NCI-H2081 treated with DMSO at 0.1 percent for 48 hours (cell line): Measurements from ENCODE around the gene HLF.

ENCODE experiments used
- DNase-seq: peaks from one replicate; lab custom pipeline; 2025; lab: John Stamatoyannopoulos, UW

Gene HLF

DNA sequence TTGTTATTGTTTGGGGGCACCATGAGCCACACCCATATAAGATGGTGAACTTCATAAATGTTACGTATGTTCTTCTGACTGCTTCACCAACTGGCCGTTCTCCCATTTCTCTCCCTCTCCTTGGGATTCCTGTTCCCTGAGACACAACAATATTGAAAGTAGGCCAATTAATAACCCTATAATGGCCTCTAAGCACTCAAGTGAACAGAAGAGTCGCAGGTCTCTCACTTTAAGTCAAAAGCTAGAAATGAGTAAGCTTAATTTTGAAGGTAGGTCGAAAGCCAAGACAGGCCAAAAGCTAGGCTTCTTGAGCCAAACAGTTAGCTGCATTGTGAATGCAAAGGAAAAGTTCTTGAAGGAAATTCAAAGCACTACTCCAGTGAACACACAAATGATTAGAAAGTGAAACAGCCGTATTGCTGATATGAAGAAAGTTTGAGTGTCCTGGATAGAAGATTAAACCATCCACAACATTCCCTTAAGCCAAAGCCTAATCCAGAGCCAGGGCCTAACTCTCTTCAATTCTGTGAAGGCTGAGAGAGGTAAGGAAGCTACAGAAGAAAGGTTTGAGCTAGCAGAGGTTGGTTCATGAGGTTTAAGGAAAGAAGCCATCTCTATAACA lies 25.8 kb downstream of the HLF start:
- no peak for DNase-seq

DNA sequence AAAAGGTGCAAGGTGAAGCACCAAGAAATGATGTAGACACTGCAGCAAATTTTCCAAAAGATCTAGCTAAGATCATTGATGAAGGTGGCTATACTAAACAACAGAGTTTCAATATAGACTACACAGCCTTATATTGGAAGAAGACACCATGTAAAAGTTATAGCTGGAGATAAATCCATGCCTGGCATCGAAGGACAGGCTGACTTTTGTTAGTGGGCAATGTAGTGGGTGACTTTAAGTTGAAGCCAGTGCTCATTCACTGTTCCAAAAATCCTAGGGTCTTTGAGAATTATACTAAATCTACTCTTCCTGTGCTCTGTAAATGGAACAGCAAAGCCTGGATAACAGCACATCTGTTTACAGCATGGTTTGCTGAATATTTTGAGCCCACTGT lies 26.4 kb downstream of the HLF start:
- DNase-seq, result no peak

DNA sequence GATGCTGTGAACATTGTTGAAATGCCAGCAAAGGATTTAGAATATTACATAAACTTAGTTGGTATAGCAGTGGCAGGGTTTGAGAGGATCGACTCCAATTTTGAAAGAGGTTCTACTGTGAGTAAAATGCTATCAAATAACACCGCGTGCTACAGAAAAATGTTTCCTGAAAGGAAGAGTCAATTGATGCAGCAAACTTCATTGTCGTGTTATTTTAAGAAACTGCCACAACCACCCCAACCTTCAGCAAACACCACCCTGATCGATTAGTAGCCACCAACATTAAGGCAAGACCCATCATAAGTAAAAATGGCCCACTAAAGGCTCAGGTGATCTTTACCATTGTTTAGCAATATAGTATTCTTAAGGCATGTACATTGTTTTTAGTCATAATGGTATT lies 27.3 kb downstream of the HLF start:
- no peak for DNase-seq

DNA sequence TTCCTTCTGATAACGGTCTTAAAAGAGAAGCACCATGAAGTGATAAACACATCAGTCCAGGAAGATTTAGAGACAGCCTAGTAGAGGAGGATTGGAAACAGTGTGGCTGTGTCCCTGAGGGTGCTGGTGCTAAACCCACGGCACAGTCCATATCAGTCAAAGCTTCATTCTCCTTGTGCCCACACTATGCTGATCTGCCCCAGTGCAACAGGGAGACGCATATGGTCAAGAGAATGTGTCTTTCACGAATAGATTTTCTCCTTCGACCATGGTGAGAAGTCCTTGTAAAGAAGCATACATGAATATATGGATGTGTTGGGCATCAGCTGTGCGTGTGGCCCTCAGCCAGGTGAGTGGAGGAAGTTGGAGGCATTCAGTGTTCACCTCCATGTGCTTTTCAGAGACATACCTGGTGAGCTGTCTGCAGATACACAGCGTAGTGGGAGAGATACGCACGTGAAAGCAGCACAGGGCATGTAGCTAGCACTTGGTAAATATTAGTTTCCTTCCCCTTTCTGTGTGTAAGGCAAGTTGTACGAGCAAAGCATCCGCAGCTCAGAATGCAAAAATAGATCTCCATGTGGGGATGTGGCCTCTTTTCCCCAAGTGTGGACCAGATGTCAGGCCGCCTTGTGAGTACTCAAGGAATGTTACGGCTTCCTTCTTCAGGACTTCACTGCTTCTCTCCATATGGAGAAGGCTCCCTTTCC lies 29.4 kb downstream of the HLF start:
- no peak for DNase-seq

DNA sequence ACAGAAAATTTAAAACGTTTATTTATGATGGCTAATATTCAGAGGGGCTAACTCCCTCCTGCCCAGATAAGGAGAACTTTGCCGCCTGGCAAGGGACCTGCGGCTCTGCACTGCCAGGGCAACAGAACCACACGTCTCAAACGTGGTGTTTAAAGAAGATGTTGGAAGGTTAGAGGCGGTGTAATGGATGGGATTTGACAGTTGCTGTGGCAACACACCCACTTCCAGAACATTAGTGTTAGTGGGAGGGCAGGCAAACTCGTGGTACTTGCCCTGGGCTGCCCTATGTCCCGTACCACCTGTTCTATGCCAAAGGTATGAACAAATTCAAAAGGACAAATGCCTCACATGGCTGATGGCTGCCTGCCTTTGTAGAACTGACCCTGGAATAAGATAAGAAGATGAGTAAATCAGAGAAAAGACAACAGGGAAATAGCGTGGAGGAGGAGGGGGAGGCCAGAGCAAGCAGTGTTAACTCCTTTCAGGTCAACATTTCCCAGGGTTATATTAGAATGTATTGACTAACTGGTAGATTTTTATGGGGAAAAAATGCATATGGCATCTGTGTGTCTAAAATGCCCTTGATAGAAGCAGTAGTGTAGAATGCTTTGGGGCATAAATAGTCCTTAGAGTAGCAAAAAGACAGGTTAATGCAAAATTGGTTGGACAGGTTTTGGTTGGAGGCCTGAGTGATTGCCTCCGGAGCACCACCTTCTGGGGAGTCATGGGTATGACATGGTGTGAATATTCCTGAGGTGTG lies 30.8 kb downstream of the HLF start:
- peak; percentile 9 for DNase-seq

DNA sequence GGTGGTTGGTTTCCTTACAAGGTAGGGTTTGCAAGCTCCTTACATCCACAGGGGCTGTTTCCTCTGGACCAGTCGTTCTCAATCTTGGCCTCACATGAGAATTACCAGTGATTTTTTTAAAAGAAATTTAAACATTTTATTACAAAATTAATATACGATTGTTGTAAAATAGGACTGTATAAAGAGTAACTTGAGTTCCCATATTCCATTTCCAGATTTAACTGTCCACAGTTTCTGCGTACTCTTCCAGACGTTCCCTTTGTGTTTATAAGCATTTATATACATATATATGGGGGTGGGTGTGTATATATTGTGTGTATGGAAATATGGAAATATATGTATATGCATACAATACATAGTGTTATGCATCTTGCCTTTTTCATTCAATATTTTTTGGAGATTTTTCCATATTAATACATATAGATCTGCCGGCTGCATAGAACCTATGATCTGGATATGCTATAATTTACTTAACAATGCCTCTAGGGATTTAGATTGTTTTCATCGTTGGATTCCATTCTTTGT lies 31.5 kb downstream of the HLF start:
- no peak for DNase-seq

DNA sequence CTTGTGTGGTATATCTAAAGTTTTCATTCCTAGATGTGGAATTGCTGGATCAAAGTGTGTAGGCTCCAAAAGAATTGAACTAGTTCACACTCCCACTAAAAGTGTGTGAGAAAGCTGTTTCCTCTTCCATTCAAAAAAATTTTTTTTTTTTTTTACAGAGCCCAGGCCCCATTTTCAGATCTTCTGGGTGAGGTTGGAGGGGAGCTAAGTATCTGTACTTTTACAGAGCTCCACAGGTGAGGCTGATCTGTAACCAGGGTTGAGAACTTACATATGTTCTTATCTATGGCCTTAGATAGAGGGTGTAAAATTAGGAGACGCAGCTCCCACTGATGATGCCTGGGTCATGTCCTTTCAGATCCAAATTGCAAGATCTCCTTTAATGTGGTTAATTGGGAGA lies 31.9 kb downstream of the HLF start:
- DNase-seq, result no peak

DNA sequence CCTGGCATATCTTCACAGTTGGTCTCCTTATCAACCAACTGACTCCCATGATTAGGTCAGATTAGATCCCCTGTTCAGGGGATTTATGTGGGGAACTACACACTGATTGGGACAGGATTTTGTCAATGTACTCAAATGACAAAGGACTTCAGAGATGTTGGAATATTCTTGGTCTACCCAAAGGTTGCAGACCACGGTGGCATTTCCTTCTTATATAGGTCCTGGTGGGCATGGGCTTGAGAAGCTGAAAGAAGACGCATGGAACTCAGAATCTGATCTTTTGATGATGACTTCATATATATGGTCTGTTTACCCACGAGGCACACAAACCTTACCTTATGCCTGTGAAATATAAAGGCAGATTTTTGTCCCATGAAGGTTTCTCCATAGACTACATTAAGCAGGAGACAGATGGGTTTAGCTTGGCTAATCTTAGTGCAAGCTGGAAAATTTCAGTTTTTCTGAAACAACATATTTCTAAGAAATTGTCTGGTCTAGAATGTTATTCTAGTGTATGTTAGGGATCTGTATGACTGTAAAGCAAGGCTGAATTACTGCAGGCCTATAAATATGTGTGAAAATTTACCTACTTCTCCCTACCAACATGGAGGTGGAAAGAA lies 33.5 kb downstream of the HLF start:
- no peak for DNase-seq

DNA sequence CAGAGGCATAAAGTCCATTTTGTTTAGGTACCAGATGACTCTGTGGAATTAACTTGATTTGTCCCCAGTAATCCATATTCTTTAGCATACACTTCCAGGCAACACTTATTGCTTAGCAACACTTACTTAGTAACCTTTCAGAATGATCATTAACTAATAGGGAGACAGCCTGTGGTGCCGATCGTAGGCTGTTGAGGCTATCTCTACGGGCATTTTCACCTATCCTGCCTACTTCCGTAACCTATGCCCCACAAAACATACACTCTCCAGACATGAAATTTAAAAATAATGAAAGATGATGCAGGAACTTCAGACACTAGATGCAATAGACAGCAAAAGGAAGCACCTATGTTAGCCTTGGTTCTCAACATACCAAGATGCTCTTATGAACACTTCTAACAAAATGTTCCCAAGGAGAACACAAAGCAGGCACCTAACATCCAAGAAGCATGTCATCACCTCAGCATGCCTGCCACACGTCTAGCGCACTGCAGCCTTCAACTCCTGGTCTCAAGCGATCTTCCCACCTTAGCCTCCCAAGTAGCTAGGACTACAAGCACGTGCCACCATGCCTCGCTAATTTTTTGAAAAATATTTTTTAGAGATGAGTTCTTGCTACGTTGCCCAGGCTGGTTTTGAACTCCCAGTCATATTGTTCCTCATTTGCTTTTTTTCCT lies 34.5 kb downstream of the HLF start:
- DNase-seq, result no peak

DNA sequence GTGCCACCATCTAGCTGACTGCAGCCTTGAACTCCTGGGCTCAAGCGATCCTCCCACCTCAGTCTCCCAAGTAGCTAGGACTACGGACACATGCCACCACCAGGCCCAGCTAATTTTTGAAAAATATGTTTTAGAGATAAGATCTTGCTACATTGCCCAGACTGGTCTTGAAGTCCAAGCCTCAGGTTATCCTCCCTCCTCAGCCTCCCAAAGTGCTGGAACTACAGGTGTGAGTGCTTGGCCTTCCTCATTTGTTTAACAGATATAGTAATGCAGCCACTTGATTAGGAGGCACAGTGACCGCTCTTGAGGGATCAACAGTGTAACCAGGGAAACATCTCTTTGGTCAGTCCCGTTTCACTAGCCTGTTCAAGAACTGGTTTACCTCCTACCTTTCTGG lies 35.1 kb downstream of the HLF start:
- no peak for DNase-seq

DNA sequence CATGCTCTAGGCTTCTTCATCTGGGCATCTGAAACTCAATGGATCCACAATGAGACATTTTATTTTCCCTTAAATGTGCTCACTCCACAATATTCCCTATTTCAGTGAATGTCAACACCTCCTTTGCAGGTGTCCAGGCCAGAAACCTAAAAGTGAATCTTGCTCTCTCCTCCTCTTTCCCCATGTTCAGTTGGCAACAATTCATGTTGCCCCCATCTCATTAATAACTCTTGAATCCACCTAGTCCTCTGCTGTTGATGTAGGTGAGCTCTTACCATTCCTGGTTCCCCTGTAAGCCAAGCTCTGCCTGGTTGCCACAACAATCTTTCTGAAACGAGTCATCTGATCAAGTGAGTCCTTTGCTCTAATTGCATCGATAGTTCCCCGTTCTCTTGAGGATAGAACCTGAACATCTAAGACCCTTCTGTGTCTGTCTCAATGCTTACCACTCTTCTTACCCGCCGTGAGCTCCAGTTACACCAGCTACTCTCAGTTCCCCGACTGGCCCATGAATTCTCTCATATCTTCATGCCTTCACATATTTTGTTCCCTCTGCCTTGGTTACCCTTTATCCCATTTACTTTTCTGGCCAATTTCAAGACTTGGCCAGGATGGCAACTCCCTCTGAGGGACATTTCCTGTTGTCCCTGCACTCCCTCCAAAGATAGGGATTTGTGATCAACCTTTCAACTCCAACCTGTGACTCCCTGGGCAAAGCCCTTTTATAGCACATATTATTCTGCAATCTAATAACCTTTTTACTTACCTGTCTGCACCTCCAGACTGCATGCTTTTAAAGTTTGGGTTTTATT lies 35.9 kb downstream of the HLF start:
- no peak for DNase-seq

DNA sequence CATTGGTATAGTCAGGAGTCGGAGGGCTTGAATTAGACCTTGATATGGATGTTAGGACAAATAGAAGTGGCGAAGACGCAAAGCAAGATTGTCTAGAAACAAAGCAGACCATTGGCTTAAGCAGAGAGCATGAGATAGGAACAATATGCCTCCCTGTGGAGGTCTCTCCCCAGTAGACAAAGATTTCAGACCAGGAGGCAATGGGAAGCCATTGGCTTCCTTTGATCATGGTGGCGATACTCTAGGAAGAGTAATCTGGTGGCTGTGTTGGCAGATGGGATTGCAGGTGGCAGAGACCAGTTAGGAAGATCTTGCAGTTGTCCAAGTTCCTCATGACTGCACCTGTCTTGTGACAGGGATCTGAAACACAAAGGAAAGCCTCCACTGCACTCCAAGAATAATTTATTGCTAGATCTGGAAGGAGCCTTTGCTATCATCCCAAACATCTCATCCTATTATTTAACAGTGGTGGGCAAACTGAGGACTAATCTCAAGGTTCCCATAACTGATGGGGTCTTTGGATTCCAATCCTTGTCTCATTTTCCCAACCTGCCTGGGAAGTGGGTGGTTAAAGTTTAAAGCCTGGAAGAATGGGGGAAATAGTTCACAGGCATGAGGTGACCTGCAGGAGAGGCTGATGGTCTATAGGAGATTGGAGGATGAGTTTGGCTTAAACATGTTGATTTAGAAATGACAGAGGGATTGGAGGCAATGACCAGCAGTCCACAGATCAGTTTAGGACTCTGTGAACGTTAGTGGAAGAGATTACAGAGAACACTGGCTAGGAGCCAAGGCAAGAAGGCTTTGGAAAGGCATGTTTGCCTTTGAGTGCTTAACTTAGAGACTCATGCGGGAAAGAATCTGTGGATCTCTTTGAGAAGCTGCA lies 37.0 kb downstream of the HLF start:
- no peak for DNase-seq

DNA sequence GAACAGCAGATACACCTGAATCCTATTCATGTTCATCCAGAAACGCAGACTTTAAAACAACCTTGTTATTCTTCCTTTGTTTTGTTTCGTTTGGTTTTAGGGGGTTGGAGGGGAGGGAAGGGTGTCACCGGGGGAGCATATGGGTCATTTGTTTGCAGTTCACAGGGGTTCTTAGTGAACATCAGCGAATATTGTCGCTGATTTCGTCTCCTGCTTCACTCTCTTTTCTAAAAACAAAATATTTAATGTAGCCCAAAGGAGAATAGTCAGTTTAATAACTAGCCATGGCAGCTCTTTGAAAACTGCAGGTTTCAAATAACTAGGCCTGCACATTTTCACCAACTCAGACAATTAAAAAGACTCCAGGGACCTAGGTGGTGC lies 37.6 kb downstream of the HLF start:
- DNase-seq, result no peak

DNA sequence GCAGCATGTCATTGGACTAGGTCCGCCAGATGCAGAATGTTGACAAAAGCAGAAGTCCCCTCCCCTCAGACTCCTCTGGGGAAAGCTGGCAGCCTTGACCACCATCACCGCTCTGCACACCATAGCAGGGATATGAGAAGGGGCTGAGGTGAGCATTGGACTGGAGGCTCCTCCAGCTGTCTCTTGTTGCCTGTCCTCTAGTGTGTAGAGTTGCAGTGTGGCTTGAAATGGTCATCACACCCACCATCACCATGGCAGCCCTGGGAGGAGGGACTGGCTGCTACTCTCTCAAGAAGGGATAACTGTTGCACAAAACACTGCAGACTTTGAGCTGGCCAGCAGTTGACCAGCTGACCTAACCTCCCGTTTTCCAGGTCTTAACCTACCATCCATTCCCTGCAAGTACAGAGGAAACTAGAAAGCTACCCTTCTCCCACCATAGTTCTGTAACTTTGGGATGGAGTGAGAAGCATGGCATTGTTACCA lies 38.3 kb downstream of the HLF start:
- DNase-seq, result no peak

DNA sequence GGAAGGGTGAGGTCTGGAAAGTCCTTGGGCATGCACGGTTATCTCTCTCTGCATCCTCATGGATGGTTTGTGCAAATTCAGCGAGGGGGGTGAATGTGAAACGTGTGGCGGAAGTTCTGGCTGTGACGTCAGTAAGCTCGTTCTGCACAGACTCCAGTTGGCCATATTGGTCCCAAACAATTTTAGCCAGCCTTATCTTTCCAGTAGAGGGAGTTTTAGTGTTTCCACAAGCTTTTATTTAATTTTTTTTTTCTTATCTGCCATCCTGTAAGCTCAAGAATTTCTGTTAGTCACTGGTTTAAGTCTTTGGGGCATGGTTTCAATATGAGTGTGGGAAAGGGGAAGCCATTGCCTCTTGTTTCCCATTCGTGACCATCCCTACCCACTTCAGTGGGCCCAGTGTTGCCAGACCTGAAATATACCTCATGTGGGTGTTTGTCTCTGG lies 39.0 kb downstream of the HLF start:
- no peak for DNase-seq

DNA sequence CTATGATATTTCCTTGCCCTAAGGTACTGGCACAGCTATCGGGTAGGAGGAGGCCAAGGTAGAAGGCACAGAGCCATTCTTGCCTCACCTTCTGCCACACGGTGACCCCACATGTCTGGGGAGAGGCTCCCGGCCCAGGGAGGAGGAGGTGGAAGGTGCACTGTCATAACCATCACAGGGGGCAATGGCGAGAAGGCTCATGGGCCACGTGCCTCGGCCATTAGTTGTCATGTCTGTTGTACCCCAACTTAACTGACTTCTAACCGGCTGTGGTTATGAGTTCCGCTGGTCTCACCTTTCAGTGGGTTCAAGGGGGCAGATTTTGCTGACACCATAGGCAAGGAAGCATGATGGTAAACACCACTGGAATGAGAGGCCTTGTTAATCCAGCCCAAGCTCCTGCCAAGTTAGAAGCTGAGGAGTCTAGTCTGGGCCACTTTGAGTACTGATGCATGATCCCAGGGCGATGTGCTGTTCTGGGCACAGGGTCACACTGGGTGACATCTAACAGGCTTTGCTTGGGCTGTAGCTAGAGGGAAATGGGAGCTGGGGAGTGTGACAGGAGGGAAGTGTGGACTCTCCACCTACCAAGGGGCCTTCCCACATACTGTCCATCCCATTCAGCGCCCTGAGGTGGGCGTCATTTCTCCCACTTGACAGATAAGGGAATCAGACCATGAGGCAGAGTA lies 39.6 kb downstream of the HLF start:
- DNase-seq, result no peak

DNA sequence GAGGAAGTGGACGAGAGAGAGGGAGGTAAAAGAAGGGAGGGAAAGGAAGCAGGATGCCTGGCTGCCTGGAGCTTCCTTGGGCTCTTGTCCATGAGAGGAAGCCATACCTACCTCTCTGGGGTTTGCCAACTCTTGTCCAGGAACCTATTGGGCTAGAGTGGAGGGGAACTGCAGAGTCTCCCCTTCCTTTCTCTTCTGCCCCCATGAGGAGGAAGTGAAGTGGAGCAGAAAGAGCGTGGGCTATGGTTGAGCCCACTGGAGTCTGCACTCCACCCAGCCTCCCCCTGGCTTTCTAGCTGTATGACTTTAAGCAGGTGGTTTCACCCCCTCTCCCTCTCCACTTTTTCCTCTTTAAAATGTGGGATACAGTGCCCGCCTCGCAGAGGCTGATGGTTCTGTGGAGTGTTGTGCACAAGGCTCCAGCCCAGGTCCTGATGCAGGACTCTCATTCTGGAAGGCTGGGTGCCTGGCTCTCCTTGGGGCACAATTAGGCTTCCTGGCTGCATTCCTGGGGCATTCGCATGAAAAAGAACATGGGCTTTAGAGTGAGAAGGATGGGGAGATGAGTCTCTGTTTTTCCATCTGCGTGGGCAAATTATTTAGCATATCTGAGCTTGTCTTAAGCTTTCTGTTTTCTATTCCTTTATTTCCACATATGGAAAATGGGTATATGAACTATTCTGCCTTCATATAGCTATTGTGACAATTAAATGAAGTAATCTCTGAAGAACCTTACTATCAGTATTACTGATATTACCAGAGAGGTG lies 40.7 kb downstream of the HLF start:
- DNase-seq, result no peak

DNA sequence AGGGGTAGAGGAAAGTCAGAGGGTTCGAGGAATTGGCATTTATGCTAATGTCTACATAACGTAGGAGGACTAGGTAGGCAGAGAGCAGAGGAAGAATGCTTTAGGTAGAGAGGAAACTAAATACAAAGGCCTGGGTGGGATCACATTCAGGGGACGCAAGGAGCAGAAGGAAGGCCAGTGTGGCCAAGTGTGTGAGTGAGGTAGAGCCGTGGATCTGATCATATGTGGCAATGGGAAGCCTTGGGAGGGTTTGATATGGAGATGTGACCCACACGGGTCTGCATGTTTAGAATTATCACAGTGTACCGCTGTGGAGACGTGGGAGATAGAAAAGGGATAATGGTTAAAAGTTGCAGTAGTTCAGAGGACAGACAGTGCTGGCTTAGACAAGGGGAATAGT lies 43.1 kb downstream of the HLF start:
- DNase-seq, result no peak
